Kidney epithelial cell (primary cell): Measurements from ENCODE around the gene MSLN. TPM values are rescaled to one million over a fixed set of nuclear protein-coding genes. Genes with fewer than 3 reads are reported as not detected.

Source experiments
- DNase-seq: peaks from one replicate; pipeline ENCODE4 v3.0.0-alpha.2; 2010; ENCODE audit warnings: low read depth
- H3K27me3 ChIP-seq: 2 replicates; pipeline ENCODE4 v1.6.0; 2011; ENCODE audit warnings: low read length; ENCODE audit not compliant: control insufficient read depth, insufficient read depth
- H3K36me3 ChIP-seq: 2 replicates; pipeline ENCODE4 v1.5.1; 2011; ENCODE audit warnings: low read length; ENCODE audit not compliant: control insufficient read depth, insufficient read depth
- H3K4me3 ChIP-seq: 2 replicates; pipeline ENCODE4 v1.5.1; 2011; ENCODE audit warnings: low read depth, mild to moderate bottlenecking, control low read depth, low read length
- total RNA-seq: library from RNA; depleted of rRNA; stranded (reverse); fragments of >200 nt; gene quantifications from 2 replicates; pipeline ENCODE4 v1.2.3, GENCODE V29; 2015
- TF ChIP-seq, protein P1 (sequence below): IDR thresholded peaks from 2 replicates; pipeline ENCODE4 v1.5.1; 2011; ENCODE audit warnings: mild to moderate bottlenecking, moderate library complexity, low read length, control low read depth, inconsistent platforms; ENCODE audit not compliant: insufficient read depth, poor library complexity, severe bottlenecking

Gene MSLN
- total RNA-seq, 1 donor from 2014 or later = 8.6 TPM

- TF ChIP-seq, protein P1, sequence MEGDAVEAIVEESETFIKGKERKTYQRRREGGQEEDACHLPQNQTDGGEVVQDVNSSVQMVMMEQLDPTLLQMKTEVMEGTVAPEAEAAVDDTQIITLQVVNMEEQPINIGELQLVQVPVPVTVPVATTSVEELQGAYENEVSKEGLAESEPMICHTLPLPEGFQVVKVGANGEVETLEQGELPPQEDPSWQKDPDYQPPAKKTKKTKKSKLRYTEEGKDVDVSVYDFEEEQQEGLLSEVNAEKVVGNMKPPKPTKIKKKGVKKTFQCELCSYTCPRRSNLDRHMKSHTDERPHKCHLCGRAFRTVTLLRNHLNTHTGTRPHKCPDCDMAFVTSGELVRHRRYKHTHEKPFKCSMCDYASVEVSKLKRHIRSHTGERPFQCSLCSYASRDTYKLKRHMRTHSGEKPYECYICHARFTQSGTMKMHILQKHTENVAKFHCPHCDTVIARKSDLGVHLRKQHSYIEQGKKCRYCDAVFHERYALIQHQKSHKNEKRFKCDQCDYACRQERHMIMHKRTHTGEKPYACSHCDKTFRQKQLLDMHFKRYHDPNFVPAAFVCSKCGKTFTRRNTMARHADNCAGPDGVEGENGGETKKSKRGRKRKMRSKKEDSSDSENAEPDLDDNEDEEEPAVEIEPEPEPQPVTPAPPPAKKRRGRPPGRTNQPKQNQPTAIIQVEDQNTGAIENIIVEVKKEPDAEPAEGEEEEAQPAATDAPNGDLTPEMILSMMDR = no peak
- no peak for DNase-seq
- H3K36me3 ChIP-seq = no peaks in the 10 kb centered on the region
- peaks cover 16% of the 10 kb centered on the region for H3K27me3 ChIP-seq
- H3K4me3 ChIP-seq = peak within 1 kb of the TSS; percentile 55
These were observed 45.7 kb upstream of the MSLN start, which contains the start of gene METRN for GRCh38 chr16:714558-715476. Gene METRN, plus strand, starts transcription at chr16:715118. Its CDS starts 172 bp downstream, at chr16:715290.

- no peaks in the 10 kb centered on the region for H3K36me3 ChIP-seq
- peak overlapping the region; percentile 55 for H3K4me3 ChIP-seq
- DNase-seq = no peak
- TF ChIP-seq, protein P1 = no peak
- peaks cover 8% of the 10 kb centered on the region for H3K27me3 ChIP-seq
These were observed 44.9 kb upstream of the MSLN start for GRCh38 chr16:715477-716199.

- TF ChIP-seq, protein P1 = no peak
- H3K27me3 ChIP-seq = peaks cover 2% of the 10 kb centered on the region
- H3K4me3 ChIP-seq = peak overlapping the region; percentile 55
- DNase-seq = no peak
- no peaks in the 10 kb centered on the region for H3K36me3 ChIP-seq
These were observed 44.4 kb upstream of the MSLN start for GRCh38 chr16:716200-716568.

DNA sequence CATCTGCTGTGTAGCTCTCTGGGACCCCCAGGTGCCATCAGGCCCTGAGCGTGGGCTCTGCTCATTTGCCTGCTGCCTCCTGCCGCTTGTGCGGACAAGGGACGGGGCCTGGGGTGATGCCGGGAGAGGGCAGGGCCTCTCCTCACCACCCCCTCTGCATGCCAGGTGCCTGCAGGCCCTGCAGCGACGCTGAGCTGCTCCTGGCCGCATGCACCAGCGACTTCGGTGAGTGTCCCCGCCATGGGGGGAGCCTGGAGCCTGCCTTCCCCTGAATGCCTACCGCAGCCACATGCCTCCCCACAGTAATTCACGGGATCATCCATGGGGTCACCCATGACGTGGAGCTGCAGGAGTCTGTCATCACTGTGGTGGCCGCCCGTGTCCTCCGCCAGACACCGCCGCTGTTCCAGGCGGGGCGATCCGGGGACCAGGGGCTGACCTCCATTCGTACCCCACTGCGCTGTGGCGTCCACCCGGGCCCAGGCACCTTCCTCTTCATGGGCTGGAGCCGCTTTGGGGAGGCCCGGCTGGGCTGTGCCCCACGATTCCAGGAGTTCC lies 43.7 kb upstream of the MSLN start:
- no peaks in the 10 kb centered on the region for H3K27me3 ChIP-seq
- TF ChIP-seq, protein P1 = no peak
- DNase-seq = no peak
- H3K36me3 ChIP-seq = no peaks in the 10 kb centered on the region
- no peak overlapping the region for H3K4me3 ChIP-seq

- TF ChIP-seq, protein P1 = no peak
- Histone ChIP-seq H3K27me3 (no peaks in the 10 kb centered on the region), H3K36me3 (no peaks in the 10 kb centered on the region), H3K4me3 (no peak overlapping the region)
- no peak for DNase-seq
These were observed 42.9 kb upstream of the MSLN start for GRCh38 chr16:717450-718245.
